ENCODE measurements around the gene CCDC102A. TPM values are rescaled to one million over a fixed set of nuclear protein-coding genes. Genes with fewer than 3 reads are reported as not detected.

The CCDC102A gene
- total and polyA plus RNA-seq, 2 donors = 12.7 to 25.6 TPM

GRCh38 chr16:57483725-57484514, 52.5 kb downstream of the CCDC102A start:
- no peak overlapping the region for H3K4me3 ChIP-seq (ENCODE audit: low read depth, low read length)
- H3K36me3 ChIP-seq (ENCODE audit: insufficient read depth) = no peaks in the 10 kb centered on the region
- DNase-seq (ENCODE audit: extremely low spot score) = no peak
- H3K4me1 ChIP-seq (ENCODE audit: insufficient read depth) = no peaks in the 10 kb centered on the region
- no peak overlapping the region for H3K27ac ChIP-seq (ENCODE audit: low read depth)
- WGBS = 67% methylated on average over 19 of the region's 19 CpGs

- 78% methylated on average over 14 of the region's 14 CpGs for WGBS
- H3K27ac ChIP-seq (ENCODE audit: low read depth) = no peak overlapping the region
- no peaks in the 10 kb centered on the region for H3K4me1 ChIP-seq (ENCODE audit: insufficient read depth)
- no peak for DNase-seq (ENCODE audit: extremely low spot score)
- no peaks in the 10 kb centered on the region for H3K36me3 ChIP-seq (ENCODE audit: insufficient read depth)
- H3K4me3 ChIP-seq (ENCODE audit: low read depth, low read length) = no peak overlapping the region
Observed at GRCh38 chr16:57482845-57483545, 53.4 kb downstream of the CCDC102A start.

- 93% methylated on average over 4 of the region's 4 CpGs for WGBS
- no peak overlapping the region for H3K4me3 ChIP-seq (ENCODE audit: low read depth, low read length)
- no peak for DNase-seq (ENCODE audit: extremely low spot score)
- H3K36me3 ChIP-seq (ENCODE audit: insufficient read depth) = no peaks in the 10 kb centered on the region
- H3K27ac ChIP-seq (ENCODE audit: low read depth) = no peak overlapping the region
- no peaks in the 10 kb centered on the region for H3K4me1 ChIP-seq (ENCODE audit: insufficient read depth)
Observed at GRCh38 chr16:57481421-57481820, 55.0 kb downstream of the CCDC102A start.

GRCh38 chr16:57480754-57481230, 55.6 kb downstream of the CCDC102A start:
- 64% methylated on average over 6 of the region's 6 CpGs for WGBS
- no peak for DNase-seq (ENCODE audit: extremely low spot score)
- Histone ChIP-seq H3K4me1 (ENCODE audit: insufficient read depth) (no peaks in the 10 kb centered on the region), H3K27ac (ENCODE audit: low read depth) (no peak overlapping the region), H3K36me3 (ENCODE audit: insufficient read depth) (no peaks in the 10 kb centered on the region), H3K4me3 (ENCODE audit: low read depth, low read length) (no peak overlapping the region)

- no peak overlapping the region for H3K27ac ChIP-seq (ENCODE audit: low read depth)
- H3K4me3 ChIP-seq (ENCODE audit: low read depth, low read length) = peak overlapping the region; percentile 38
- no peaks in the 10 kb centered on the region for H3K36me3 ChIP-seq (ENCODE audit: insufficient read depth)
- no peaks in the 10 kb centered on the region for H3K4me1 ChIP-seq (ENCODE audit: insufficient read depth)
- DNase-seq (ENCODE audit: extremely low spot score) = no peak
- WGBS = 33% methylated on average over 15 of the region's 15 CpGs
Observed at GRCh38 chr16:57479976-57480753, 56.2 kb downstream of the CCDC102A start.

GRCh38 chr16:57479205-57479975, 57.0 kb downstream of the CCDC102A start:
- 21% methylated on average over 36 of the region's 36 CpGs for WGBS
- H3K36me3 ChIP-seq (ENCODE audit: insufficient read depth) = no peaks in the 10 kb centered on the region
- no peak for DNase-seq (ENCODE audit: extremely low spot score)
- no peaks in the 10 kb centered on the region for H3K4me1 ChIP-seq (ENCODE audit: insufficient read depth)
- H3K27ac ChIP-seq (ENCODE audit: low read depth) = no peak overlapping the region
- peak overlapping the region; percentile 38 for H3K4me3 ChIP-seq (ENCODE audit: low read depth, low read length)

- WGBS = 53% methylated on average over 15 of the region's 15 CpGs
- no peak for DNase-seq (ENCODE audit: extremely low spot score)
- peak overlapping the region; percentile 38 for H3K4me3 ChIP-seq (ENCODE audit: low read depth, low read length)
- no peak overlapping the region for H3K27ac ChIP-seq (ENCODE audit: low read depth)
- no peaks in the 10 kb centered on the region for H3K4me1 ChIP-seq (ENCODE audit: insufficient read depth)
- no peaks in the 10 kb centered on the region for H3K36me3 ChIP-seq (ENCODE audit: insufficient read depth)
Observed at GRCh38 chr16:57478396-57479204, 57.8 kb downstream of the CCDC102A start.

- H3K36me3 ChIP-seq (ENCODE audit: insufficient read depth) = no peaks in the 10 kb centered on the region
- 69% methylated on average over 9 of the region's 9 CpGs for WGBS
- no peak for DNase-seq (ENCODE audit: extremely low spot score)
- no peak overlapping the region for H3K4me3 ChIP-seq (ENCODE audit: low read depth, low read length)
- H3K27ac ChIP-seq (ENCODE audit: low read depth) = no peak overlapping the region
- no peaks in the 10 kb centered on the region for H3K4me1 ChIP-seq (ENCODE audit: insufficient read depth)
Observed at GRCh38 chr16:57477531-57478202, 58.7 kb downstream of the CCDC102A start.

- no peaks in the 10 kb centered on the region for H3K4me1 ChIP-seq (ENCODE audit: insufficient read depth)
- DNase-seq (ENCODE audit: extremely low spot score) = no peak
- no peak overlapping the region for H3K4me3 ChIP-seq (ENCODE audit: low read depth, low read length)
- no peak overlapping the region for H3K27ac ChIP-seq (ENCODE audit: low read depth)
- 88% methylated on average over 6 of the region's 6 CpGs for WGBS
- H3K36me3 ChIP-seq (ENCODE audit: insufficient read depth) = no peaks in the 10 kb centered on the region
Observed at GRCh38 chr16:57476546-57477410, 59.6 kb downstream of the CCDC102A start.

- no peak for DNase-seq (ENCODE audit: extremely low spot score)
- H3K27ac ChIP-seq (ENCODE audit: low read depth) = no peak overlapping the region
- H3K4me1 ChIP-seq (ENCODE audit: insufficient read depth) = no peaks in the 10 kb centered on the region
Observed at GRCh38 chr16:57475711-57476339, 60.5 kb downstream of the CCDC102A start.

More at GRCh38 chr16:57475711-57476339, 60.5 kb downstream of the CCDC102A start:
- H3K4me3 ChIP-seq (ENCODE audit: low read depth, low read length) = no peak overlapping the region
- H3K36me3 ChIP-seq (ENCODE audit: insufficient read depth) = no peaks in the 10 kb centered on the region
- 22% methylated on average over 12 of the region's 12 CpGs for WGBS
